ENCODE data around the gene NFE2L2.

- no peak for TF ChIP-seq EZH2 (IDR thresholded peaks at IDR 0.05; ENCODE audit: low read length, unreplicated experiment)
- TF ChIP-seq CTCF (conservative IDR thresholded peaks at IDR 0.05; ENCODE audit: low read depth, low read length): no peak
- no peak for TF ChIP-seq EZH2phosphoT487 (IDR thresholded peaks at IDR 0.05; ENCODE audit: borderline replicate concordance, low read length)
Observed at GRCh38 chr2:177192788-177193187, 71.7 kb downstream of the NFE2L2 start.

Data from PC-3 (cell line).